ENCODE measurements around the gene PPP1R16B. TPM values are rescaled to one million over a fixed set of nuclear protein-coding genes. Genes with fewer than 3 reads are reported as not detected.

The PPP1R16B gene
- total RNA-seq, 1 donor from 2014 or later: not detected

DNA sequence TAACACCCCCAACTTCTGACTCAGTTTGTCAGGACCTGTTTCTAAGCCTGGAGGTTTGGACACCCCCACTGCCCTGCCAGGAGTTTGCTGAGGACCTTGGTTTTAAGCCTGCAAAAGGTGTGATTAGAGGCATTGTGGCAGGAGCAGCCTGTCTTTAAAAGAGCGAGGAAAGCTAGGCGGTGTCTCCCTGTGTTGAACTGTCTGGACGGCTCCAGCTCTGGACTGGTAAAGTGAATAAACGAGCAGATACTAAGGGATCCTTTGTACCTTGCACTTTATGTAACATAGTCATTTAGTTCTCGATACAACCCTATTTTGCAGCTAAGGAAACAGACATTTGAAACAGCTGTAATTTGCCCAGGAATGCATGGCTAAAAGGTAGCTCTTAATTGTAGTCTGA, 135.1 kb downstream of the PPP1R16B start:
- Mint-ChIP-seq H3K27me3 (ENCODE audit: unreplicated experiment) (no peaks in the 10 kb centered on the region), H3K4me3 (ENCODE audit: unreplicated experiment) (no peak overlapping the region), H3K36me3 (ENCODE audit: unreplicated experiment) (no peaks in the 10 kb centered on the region), H3K9me3 (ENCODE audit: unreplicated experiment) (no peaks in the 10 kb centered on the region), H3K4me1 (ENCODE audit: unreplicated experiment) (peaks cover 6% of the 10 kb centered on the region), H3K27ac (ENCODE audit: unreplicated experiment) (no peak overlapping the region)
- TF ChIP-seq, protein P1, sequence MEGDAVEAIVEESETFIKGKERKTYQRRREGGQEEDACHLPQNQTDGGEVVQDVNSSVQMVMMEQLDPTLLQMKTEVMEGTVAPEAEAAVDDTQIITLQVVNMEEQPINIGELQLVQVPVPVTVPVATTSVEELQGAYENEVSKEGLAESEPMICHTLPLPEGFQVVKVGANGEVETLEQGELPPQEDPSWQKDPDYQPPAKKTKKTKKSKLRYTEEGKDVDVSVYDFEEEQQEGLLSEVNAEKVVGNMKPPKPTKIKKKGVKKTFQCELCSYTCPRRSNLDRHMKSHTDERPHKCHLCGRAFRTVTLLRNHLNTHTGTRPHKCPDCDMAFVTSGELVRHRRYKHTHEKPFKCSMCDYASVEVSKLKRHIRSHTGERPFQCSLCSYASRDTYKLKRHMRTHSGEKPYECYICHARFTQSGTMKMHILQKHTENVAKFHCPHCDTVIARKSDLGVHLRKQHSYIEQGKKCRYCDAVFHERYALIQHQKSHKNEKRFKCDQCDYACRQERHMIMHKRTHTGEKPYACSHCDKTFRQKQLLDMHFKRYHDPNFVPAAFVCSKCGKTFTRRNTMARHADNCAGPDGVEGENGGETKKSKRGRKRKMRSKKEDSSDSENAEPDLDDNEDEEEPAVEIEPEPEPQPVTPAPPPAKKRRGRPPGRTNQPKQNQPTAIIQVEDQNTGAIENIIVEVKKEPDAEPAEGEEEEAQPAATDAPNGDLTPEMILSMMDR (IDR thresholded peaks at IDR 0.05): no peak
- DNase-seq (ENCODE audit: extremely low spot score, unreplicated experiment): no peak

DNA sequence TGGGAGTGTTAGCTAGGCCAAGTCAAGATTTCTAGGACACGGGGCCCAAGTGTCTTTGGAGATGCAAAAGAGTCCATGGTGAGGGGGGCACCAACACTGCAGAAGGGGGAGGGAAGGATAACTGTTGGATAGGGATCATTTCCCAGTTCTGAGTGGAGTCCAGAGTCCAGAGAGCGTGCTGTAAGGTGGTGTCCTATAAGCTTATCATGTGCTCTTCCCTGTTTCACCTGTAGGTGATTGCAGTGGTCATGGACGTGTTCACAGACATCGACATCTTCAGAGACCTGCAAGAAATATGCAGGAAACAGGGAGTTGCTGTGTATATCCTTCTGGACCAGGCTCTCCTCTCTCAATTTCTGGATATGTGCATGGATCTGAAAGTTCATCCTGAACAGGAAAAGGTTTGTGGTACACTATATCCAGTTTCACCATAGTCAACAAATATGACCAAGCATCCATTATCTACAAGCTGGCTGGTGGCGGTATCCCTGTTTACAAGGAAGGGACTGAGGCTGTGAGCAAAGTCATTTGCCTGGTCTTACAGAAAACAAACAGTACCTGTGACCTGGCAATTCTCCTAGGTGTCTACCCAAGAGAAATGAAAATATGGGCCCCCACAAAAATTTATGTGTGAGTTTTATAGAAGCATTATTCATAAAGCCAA, 136.4 kb downstream of the PPP1R16B start:
- H3K27me3 Mint-ChIP-seq (ENCODE audit: unreplicated experiment): no peaks in the 10 kb centered on the region
- no peak overlapping the region for H3K27ac Mint-ChIP-seq (ENCODE audit: unreplicated experiment)
- H3K9me3 Mint-ChIP-seq (ENCODE audit: unreplicated experiment): no peaks in the 10 kb centered on the region
- H3K4me3 Mint-ChIP-seq (ENCODE audit: unreplicated experiment): no peak overlapping the region
- TF ChIP-seq, protein P1 (IDR thresholded peaks at IDR 0.05): no peak
- no peaks in the 10 kb centered on the region for H3K4me1 Mint-ChIP-seq (ENCODE audit: unreplicated experiment)
- H3K36me3 Mint-ChIP-seq (ENCODE audit: unreplicated experiment): no peaks in the 10 kb centered on the region
- DNase-seq (ENCODE audit: extremely low spot score, unreplicated experiment): no peak

DNA sequence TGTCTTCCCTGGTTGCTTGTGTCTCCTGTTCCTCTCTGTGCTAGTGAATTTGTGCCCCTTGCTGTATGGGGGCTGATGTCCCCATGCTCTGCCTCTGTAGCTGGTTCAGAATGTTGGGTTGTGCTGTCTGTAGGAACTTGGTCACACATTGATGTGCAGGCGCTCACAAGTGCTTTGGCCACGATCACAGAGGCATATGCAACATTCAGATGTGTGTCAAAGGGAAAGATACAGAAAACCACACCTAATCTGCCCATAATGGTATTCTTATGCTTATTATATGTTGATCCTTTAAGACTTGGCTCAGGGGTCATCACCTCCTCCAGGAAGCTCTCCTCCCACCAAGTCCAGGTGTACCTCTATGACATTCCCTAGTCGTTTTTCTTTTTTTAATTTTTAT, 139.5 kb downstream of the PPP1R16B start:
- no peak overlapping the region for H3K4me3 Mint-ChIP-seq (ENCODE audit: unreplicated experiment)
- H3K27ac Mint-ChIP-seq (ENCODE audit: unreplicated experiment): no peak overlapping the region

DNA sequence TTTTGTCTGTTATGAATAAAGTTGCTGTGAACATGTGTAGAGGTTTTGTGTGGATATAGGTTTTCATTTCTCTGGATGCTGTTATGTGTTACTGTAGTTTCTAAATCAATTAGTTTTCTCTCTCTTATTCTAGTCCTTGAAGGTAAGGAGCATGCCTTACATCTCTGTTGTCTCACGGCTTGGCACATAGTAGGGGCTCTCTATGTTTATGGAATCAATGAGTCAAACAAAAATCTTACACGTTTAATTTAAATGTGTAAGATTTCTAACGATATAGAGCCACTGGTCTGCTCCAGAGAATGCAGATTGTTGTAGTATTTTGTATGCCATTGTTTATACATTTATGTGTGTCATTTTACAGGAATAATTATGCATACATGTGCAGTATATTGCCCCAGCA, 141.3 kb downstream of the PPP1R16B start:
- TF ChIP-seq, protein P1 (IDR thresholded peaks at IDR 0.05): no peak
- peaks cover 4% of the 10 kb centered on the region for H3K36me3 Mint-ChIP-seq (ENCODE audit: unreplicated experiment)
- H3K9me3 Mint-ChIP-seq (ENCODE audit: unreplicated experiment): no peaks in the 10 kb centered on the region
- no peaks in the 10 kb centered on the region for H3K27me3 Mint-ChIP-seq (ENCODE audit: unreplicated experiment)
- no peak for DNase-seq (ENCODE audit: extremely low spot score, unreplicated experiment)
- no peak overlapping the region for H3K4me3 Mint-ChIP-seq (ENCODE audit: unreplicated experiment)
- no peaks in the 10 kb centered on the region for H3K4me1 Mint-ChIP-seq (ENCODE audit: unreplicated experiment)
- H3K27ac Mint-ChIP-seq (ENCODE audit: unreplicated experiment): no peak overlapping the region

More for the DNA sequence above, 139.5 kb downstream of the PPP1R16B start:
- Mint-ChIP-seq H3K27me3 (ENCODE audit: unreplicated experiment) (no peaks in the 10 kb centered on the region), H3K4me1 (ENCODE audit: unreplicated experiment) (no peaks in the 10 kb centered on the region), H3K9me3 (ENCODE audit: unreplicated experiment) (no peaks in the 10 kb centered on the region), H3K36me3 (ENCODE audit: unreplicated experiment) (no peaks in the 10 kb centered on the region)
- TF ChIP-seq, protein P1 (IDR thresholded peaks at IDR 0.05): no peak
- DNase-seq (ENCODE audit: extremely low spot score, unreplicated experiment): no peak

DNA sequence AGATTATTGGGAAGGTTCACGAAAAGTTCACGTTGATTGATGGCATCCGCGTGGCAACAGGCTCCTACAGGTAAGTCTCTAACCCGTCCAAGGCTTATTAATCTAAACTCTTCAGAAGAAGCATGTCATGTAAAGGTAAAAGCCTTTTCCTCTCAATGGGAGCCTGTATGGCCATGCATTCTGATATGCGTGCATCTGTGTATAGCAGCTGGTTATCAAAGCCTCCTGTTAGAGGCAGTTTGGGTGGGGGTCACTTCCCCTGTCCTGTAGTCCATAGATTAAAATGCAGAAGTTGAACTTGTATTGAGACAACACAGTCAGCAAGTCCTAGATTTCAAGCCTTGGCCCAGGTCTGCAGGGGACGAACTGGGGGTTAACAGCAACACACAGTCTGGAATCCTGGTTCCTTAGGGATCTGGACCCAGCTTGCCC, 142.4 kb downstream of the PPP1R16B start:
- Mint-ChIP-seq H3K27ac (ENCODE audit: unreplicated experiment) (no peak overlapping the region), H3K36me3 (ENCODE audit: unreplicated experiment) (peaks cover 4% of the 10 kb centered on the region), H3K9me3 (ENCODE audit: unreplicated experiment) (no peaks in the 10 kb centered on the region), H3K4me3 (ENCODE audit: unreplicated experiment) (no peak overlapping the region), H3K27me3 (ENCODE audit: unreplicated experiment) (no peaks in the 10 kb centered on the region), H3K4me1 (ENCODE audit: unreplicated experiment) (no peaks in the 10 kb centered on the region)
- TF ChIP-seq, protein P1 (IDR thresholded peaks at IDR 0.05): no peak
- no peak for DNase-seq (ENCODE audit: extremely low spot score, unreplicated experiment)
